Fibroblast of lung (primary cell): ENCODE results near the gene NBEA. TPM values are rescaled to one million over a fixed set of nuclear protein-coding genes. Genes with fewer than 3 reads are reported as not detected.
A peak's percentile ranks its signal among the peaks of the same experiment; 100 is the strongest.

ENCODE experiments used
- DNase-seq, 2 donors: peaks; one replicate each; pipeline versions ENCODE4 v3.0.0 to v3.0.0-alpha.2; 2010; ENCODE audit warnings: low read depth in 2 of 2
- H2AFZ ChIP-seq: 2 replicates; pipeline ENCODE4 v1.5.1; 2012; ENCODE audit warnings: low read length, control low read depth, inconsistent platforms
- H3K27ac ChIP-seq: 2 replicates; pipeline ENCODE4 v1.5.1; 2011; ENCODE audit warnings: low read length, control low read depth; ENCODE audit not compliant: insufficient read depth
- H3K27me3 ChIP-seq: 2 replicates; pipeline ENCODE4 v1.5.1; 2011; ENCODE audit warnings: mild to moderate bottlenecking, low read length; ENCODE audit not compliant: control insufficient read depth, insufficient read depth
- H3K36me3 ChIP-seq: 2 replicates; pipeline ENCODE4 v1.5.1; 2011; ENCODE audit warnings: low read length; ENCODE audit not compliant: control insufficient read depth, insufficient read depth
- H3K4me1 ChIP-seq: 2 replicates; pipeline ENCODE4 v1.5.1; 2011; ENCODE audit warnings: low read length; ENCODE audit not compliant: control insufficient read depth, insufficient read depth; ENCODE audit errors: extremely low read depth
- H3K4me2 ChIP-seq: 2 replicates; pipeline ENCODE4 v1.5.1; 2011; ENCODE audit warnings: low read length, control low read depth; ENCODE audit not compliant: insufficient read depth; ENCODE audit errors: extremely low read depth
- H3K4me3 ChIP-seq, 4 experiments: fragments of 200-600 bp in 1 of 4; sonication (generic) in 1 of 4; replicated peaks in 1 of 4; 2 replicates each; pipeline ENCODE4 v1.5.1; 2011 to 2016; ENCODE audit warnings: low read length in 4 of 4, low read depth in 3 of 4, mild to moderate bottlenecking in 3 of 4, control low read depth in 2 of 4, inconsistent platforms in 1 of 4, mixed read lengths in 1 of 4; ENCODE audit not compliant: insufficient read depth in 1 of 4; ENCODE audit errors: control extremely low read depth in 1 of 4
- H3K79me2 ChIP-seq: 2 replicates; pipeline ENCODE4 v1.5.1; 2012; ENCODE audit warnings: mild to moderate bottlenecking, low read length, inconsistent platforms; ENCODE audit not compliant: control insufficient read depth, insufficient read depth
- H3K9ac ChIP-seq: 2 replicates; pipeline ENCODE4 v1.5.1; 2011; ENCODE audit warnings: mild to moderate bottlenecking, low read length, control low read depth; ENCODE audit not compliant: insufficient read depth
- H3K9me3 ChIP-seq: 2 replicates; pipeline ENCODE4 v1.5.1; 2012; ENCODE audit warnings: low read depth, low read length; ENCODE audit not compliant: control insufficient read depth, insufficient read depth
- H4K20me1 ChIP-seq: 2 replicates; pipeline ENCODE4 v1.5.1; 2011; ENCODE audit warnings: low read length; ENCODE audit not compliant: control insufficient read depth, insufficient read depth; ENCODE audit errors: extremely low read depth
- EZH2 ChIP-seq: IDR thresholded peaks from 2 replicates; pipeline ENCODE4 v1.5.1; 2012; ENCODE audit warnings: low read length, control low read depth, mild to moderate bottlenecking; ENCODE audit errors: missing control alignments
- polyA plus RNA-seq, 2 donors: library from polyadenylated mRNA; depleted of rRNA in 1 of 2; stranded (reverse) in 1 of 2; unstranded in 1 of 2; fragments of >200 nt; gene quantifications; 2 replicates each; pipeline ENCODE4 v1.2.1, GENCODE V29; 2011 to 2012; ENCODE audit warnings: missing spikeins in 1 of 2
- total RNA-seq: library from RNA; depleted of rRNA; stranded (reverse); fragments of >200 nt; gene quantifications from 2 replicates; pipeline ENCODE4 v1.2.1, GENCODE V29; 2014
- TF ChIP-seq, protein P1 (sequence below), 2 donors: IDR thresholded peaks in 1 of 2; conservative IDR thresholded peaks in 1 of 2; 1 replicate in 1 of 2; 2 replicates in 1 of 2; pipeline ENCODE4 v1.5.1; 2011 to 2012; ENCODE audit warnings: low read length in 2 of 2, control low read depth in 1 of 2, inconsistent platforms in 1 of 2, low read depth in 1 of 2, mild to moderate bottlenecking in 1 of 2

NBEA gene
- total and polyA plus RNA-seq, 2 donors (not counting 1 experiment from before 2014, with no cell fraction given) = 3.6 to 7.8 TPM

- Histone ChIP-seq H3K4me1 (no peaks in the 10 kb centered on the region), H3K9me3 (no peaks in the 10 kb centered on the region), H4K20me1 (no peaks in the 10 kb centered on the region), H3K27me3 (no peaks in the 10 kb centered on the region), H3K27ac (no peak overlapping the region), H3K4me2 (no peak overlapping the region), H3K4me3 (no peak overlapping the region), H3K79me2 (no peaks in the 10 kb centered on the region), H2AFZ (no peak overlapping the region), H3K36me3 (no peaks in the 10 kb centered on the region), H3K9ac (no peak overlapping the region)
- TF ChIP-seq EZH2 = no peak
- TF ChIP-seq, protein P1, sequence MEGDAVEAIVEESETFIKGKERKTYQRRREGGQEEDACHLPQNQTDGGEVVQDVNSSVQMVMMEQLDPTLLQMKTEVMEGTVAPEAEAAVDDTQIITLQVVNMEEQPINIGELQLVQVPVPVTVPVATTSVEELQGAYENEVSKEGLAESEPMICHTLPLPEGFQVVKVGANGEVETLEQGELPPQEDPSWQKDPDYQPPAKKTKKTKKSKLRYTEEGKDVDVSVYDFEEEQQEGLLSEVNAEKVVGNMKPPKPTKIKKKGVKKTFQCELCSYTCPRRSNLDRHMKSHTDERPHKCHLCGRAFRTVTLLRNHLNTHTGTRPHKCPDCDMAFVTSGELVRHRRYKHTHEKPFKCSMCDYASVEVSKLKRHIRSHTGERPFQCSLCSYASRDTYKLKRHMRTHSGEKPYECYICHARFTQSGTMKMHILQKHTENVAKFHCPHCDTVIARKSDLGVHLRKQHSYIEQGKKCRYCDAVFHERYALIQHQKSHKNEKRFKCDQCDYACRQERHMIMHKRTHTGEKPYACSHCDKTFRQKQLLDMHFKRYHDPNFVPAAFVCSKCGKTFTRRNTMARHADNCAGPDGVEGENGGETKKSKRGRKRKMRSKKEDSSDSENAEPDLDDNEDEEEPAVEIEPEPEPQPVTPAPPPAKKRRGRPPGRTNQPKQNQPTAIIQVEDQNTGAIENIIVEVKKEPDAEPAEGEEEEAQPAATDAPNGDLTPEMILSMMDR (conservative IDR thresholded peaks at IDR 0.05 in 1 of 2, IDR thresholded peaks at IDR 0.05 in 1 of 2; ENCODE audit: low read depth in 1 of 2, low read length in 2 of 2) = no peak
- no peak for DNase-seq
Measured at GRCh38 chr13:35618565-35619083, 676.6 kb downstream of the NBEA start.

GRCh38 chr13:35621989-35622388, 679.9 kb downstream of the NBEA start:
- no peaks in the 10 kb centered on the region for H3K79me2 ChIP-seq
- no peaks in the 10 kb centered on the region for H3K27me3 ChIP-seq
- TF ChIP-seq, protein P1 (conservative IDR thresholded peaks at IDR 0.05 in 1 of 2, IDR thresholded peaks at IDR 0.05 in 1 of 2; ENCODE audit: low read depth in 1 of 2, low read length in 2 of 2) = no peak
- H3K27ac ChIP-seq = no peak overlapping the region
- H3K9me3 ChIP-seq = no peaks in the 10 kb centered on the region
- H3K36me3 ChIP-seq = no peaks in the 10 kb centered on the region
- H3K9ac ChIP-seq = no peak overlapping the region
- H3K4me3 ChIP-seq = no peak overlapping the region
- H3K4me1 ChIP-seq = no peaks in the 10 kb centered on the region
- peak overlapping the region; percentile 6 for H2AFZ ChIP-seq
- DNase-seq = no peak
- H4K20me1 ChIP-seq = no peaks in the 10 kb centered on the region
- H3K4me2 ChIP-seq = no peak overlapping the region

- Histone ChIP-seq H4K20me1 (no peaks in the 10 kb centered on the region), H3K9ac (no peak overlapping the region)
Measured at GRCh38 chr13:35629026-35629425, 687.0 kb downstream of the NBEA start.

More at GRCh38 chr13:35629026-35629425, 687.0 kb downstream of the NBEA start:
- no peak overlapping the region for H3K4me3 ChIP-seq
- no peak overlapping the region for H3K4me2 ChIP-seq
- DNase-seq = no peak
- no peaks in the 10 kb centered on the region for H3K27me3 ChIP-seq
- no peaks in the 10 kb centered on the region for H3K9me3 ChIP-seq
- no peaks in the 10 kb centered on the region for H3K79me2 ChIP-seq
- H2AFZ ChIP-seq = no peak overlapping the region
- no peaks in the 10 kb centered on the region for H3K36me3 ChIP-seq
- H3K4me1 ChIP-seq = no peaks in the 10 kb centered on the region
- H3K27ac ChIP-seq = no peak overlapping the region
- TF ChIP-seq EZH2 = no peak
- TF ChIP-seq, protein P1 (conservative IDR thresholded peaks at IDR 0.05 in 1 of 2, IDR thresholded peaks at IDR 0.05 in 1 of 2; ENCODE audit: low read depth in 1 of 2, low read length in 2 of 2) = no peak
